Limb (tissue), 2 donors: ENCODE measurements around the gene IQCM.
"Not testable (repeated sequence)": the region's sequence is repeated elsewhere in the genome, so short reads cannot be mapped to it uniquely, and the experiment has no call there.

ENCODE experiments used
- DNase-seq, 2 donors: peaks; one replicate each; pipeline ENCODE4 v3.0.0-alpha.2; 2016; ENCODE audit errors: extremely low spot score in 2 of 2

IQCM gene

DNA sequence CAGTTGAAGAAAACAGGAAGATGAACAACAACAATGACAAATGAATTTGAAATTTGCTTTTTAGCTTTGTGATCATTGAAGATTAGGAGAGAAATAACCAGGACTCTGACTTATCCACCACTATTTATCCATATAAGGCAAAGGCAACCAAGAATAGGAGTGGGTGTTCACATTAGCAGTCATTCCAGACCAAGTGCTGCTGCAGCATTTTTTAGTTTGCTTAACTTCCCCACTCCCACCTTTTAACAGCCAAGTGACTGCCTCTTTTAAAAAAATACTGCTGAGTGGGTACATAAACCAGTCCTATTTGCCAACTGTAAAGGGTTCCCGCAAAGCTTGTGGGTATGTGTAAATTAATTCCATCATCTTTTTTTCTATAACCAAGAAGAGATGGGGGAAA, 230.9 kb downstream of the IQCM start:
- no peak for DNase-seq

GRCh38 chr4:149574971-149575370, 240.7 kb downstream of the IQCM start:
- no peak for DNase-seq

- DNase-seq = no peak
These were observed 242.9 kb downstream of the IQCM start for GRCh38 chr4:149572716-149573115.

- DNase-seq = no peak
These were observed 259.8 kb downstream of the IQCM start for GRCh38 chr4:149555799-149556198.

- no peak for DNase-seq
These were observed 260.5 kb downstream of the IQCM start for GRCh38 chr4:149555146-149555545.

DNA sequence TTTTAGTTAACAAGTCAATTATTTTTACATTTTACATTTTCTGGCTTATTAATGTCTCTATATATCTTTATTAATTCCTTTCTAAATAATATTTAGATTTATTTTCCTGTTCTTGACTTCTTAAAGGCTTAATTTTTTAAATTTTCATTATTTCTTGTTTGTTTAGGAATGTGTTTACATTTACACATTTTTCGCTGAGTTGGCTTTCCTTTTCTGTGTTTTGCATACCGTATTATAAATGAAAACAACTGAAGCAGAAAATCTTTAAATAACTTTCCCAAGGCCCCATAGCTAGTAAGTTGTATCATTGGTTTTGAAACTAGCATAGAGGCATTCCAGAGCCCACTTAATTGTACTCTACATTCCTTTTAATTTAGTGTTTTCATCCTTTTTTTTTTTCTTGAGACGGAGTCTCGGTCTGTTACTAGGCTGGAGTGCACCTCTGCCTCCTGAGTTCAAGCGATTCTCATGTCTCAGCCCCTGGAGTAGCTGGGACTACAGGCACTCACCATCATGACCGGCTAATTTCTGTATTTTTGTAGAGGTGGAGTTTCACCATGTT, 261.6 kb downstream of the IQCM start:
- no peak for DNase-seq

DNA sequence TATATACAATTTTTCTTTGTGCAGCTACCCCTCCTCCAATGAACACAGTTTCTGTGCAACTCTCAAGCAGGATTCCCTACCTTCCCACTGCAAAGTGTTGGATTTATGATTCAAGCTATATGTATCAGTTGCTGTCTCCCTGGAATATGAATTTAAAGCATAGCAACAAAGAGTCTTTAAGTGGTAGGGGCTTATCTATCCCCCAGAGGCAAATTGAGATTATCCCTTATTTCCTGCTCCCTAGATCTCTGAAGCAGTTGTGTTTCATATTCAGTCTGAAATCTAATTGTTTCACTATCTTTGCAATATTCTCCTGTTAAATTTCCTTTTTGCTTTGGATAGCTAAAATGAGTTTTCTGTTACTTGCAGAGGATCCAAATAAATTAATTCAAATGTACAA, 263.0 kb downstream of the IQCM start:
- DNase-seq = no peak

DNA sequence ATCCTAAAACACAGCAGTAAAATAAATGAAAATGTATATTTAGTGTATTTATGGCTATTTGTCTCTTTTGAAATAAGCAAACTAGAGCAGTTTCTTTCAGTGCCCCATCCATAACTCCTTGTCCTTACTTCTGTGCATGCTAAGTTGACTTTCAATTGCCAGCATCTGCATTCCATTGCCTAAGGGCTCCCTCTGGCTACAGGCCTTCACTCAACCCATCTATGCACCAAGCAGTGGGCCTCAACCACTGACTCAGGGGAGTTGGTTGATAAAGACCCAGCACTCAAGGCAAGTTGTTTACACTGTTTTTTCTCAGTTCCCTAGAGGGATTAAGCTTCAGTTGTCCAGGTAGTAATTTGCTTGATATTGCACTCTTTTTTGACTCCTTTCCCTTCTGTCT, 265.7 kb downstream of the IQCM start:
- no peak for DNase-seq

GRCh38 chr4:149534779-149535178, 280.9 kb downstream of the IQCM start:
- no peak for DNase-seq

DNA sequence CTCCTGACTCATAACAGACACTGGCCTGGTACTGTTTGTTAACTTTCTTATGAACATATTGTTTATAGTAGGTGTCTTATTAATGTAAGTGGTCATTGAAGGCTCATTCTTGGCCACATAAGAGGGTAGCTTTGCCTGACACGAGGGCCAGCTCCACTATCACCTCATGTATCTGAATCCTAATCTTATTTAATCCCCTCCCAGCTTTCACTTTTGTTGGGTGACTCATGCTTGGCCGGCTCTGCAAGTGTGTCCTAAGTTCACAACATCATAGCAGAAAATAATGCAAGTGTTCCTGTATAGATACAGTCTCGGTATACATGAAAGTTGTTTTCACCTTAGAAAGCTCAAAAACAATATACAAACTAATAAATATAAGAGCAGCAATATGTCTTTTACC, 283.8 kb downstream of the IQCM start:
- no peak for DNase-seq

GRCh38 chr4:149523039-149523438, 292.6 kb downstream of the IQCM start:
- DNase-seq = no peak

- no peak for DNase-seq
These were observed 293.8 kb downstream of the IQCM start for GRCh38 chr4:149521611-149522425.

GRCh38 chr4:149518471-149518870, 297.2 kb downstream of the IQCM start:
- no peak for DNase-seq

DNA sequence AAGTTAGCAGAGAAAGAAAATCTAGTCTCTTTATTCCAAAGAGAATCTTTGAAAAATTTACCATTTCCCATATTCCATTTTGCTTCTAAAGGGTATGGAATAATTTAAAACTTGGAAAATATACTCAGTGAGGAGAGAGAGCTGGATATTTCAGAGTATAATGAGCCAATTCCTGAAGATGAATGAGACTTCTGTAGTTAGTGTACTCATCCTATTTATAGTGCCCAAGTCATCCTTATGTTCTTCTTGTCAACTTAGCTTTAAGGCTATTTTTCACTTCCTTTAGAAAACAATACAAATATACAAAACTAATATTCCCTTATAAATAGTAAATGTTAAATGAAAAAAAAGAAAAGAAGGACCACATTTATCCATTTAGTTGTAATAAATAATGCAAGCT, 302.6 kb downstream of the IQCM start:
- no peak for DNase-seq

DNA sequence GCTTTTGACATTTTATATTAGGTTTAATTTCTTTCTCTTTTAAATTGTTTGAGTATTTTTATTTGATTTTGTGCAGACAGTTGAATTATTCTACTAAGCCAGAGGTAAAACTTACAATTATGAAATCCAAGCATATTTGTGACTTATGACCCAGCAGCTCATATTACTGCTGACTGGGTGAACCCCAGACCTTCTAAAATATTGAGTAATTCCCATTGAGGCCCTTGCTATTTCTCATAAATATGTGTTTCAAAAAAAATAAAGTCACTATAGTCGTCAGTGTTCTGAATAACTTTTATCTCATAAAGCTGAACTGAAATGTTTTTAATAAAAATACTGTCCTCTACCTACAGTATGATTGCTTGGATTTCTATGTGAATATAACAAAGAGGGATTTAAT, 303.1 kb downstream of the IQCM start:
- DNase-seq = no peak

GRCh38 chr4:149511558-149512298, 303.9 kb downstream of the IQCM start:
- no peak for DNase-seq

DNA sequence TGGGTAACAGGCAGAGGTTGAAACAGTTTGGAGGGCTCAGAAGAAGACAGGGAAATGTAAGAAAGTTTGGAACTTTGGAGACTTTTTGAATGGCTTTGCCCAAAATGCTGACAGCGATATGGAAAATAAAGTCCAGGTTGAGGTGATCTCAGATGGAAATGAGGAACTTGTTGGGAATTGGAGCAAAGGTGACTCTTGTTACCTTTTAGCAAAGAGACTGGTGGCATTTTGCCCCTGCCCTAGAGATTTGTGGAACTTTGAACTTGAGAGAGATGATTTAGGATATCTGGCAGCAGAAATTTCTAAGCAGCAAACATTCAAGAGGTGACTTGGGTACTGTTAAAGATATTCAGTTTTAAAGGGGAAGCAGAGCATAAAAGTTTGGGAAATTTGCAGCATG, 308.3 kb downstream of the IQCM start:
- DNase-seq = not testable (repeated sequence)

GRCh38 chr4:149500806-149501205, 314.8 kb downstream of the IQCM start:
- no peak for DNase-seq

GRCh38 chr4:149499726-149500125, 315.9 kb downstream of the IQCM start:
- no peak for DNase-seq

DNA sequence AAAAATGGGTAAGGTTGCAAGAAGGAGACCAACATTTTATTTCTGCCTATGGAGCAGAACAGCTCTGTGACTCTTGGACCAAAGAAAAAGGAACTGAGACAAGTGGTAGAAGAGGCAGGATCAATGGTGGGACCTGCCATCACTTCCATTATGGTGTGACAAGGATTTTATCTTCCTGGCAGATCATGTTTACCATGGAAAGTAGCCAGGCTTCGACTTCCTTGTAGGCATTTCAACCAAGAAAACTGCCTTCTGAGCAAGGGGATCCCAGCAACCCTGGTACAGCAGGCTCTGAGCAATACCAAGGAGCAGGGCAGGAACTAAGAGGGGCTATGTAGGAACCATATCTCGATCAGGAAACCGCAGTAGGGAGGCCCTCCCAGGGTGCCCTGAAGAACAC, 317.4 kb downstream of the IQCM start:
- no peak for DNase-seq

DNA sequence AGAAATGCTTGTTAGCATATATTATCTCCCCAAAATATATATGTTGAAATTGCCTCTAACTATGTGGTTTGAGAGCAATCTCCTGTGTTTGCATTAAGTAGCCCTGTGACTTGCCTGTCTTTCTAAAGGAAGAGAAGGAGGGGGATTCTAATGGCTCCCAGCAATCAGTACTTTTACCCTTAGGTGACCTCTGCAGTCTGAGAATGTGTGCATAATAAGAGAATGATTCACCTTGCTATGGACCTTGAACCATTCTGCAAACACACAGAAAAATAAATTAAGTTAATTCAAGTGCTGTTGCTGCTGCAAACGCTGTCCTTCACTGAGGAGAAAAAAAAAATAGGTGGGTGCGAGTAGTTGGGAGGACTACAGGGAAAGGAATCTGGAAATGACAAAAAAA, 322.2 kb downstream of the IQCM start:
- no peak for DNase-seq

DNA sequence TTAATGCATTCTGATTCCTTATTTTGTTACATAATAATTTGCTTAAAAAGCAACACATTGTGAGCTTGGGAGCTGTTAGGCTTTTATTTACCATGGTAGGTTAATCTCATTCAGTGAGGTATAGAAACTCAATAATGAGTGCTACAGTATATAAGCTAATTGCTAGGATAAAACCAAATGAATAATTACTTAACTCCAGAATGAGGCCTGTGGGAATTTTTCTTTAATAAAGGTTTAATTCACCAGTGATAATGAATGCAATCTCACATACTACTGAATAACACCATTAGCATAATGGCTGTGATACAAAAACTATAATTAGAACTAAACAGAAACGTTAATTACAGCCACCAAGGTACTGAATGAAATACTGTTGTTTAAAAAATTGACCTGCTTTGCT, 326.3 kb downstream of the IQCM start:
- no peak for DNase-seq

- DNase-seq = no peak
These were observed 328.8 kb downstream of the IQCM start for GRCh38 chr4:149486861-149487260.
